Activated CD8-positive, alpha-beta memory T cell treated with anti-CD3 and anti-CD28 coated beads for 36 hours (primary cell): ENCODE measurements around the gene RAB11FIP3. TPM values are rescaled to one million over a fixed set of nuclear protein-coding genes. Genes with fewer than 3 reads are reported as not detected.
"Not testable (repeated sequence)": the region's sequence is repeated elsewhere in the genome, so short reads cannot be mapped to it uniquely, and the experiment has no call there.

Experiments used
- CTCF ChIA-PET: fragments of 350-600 bp; sonication (Branson Sonifier 250); formaldehyde crosslinking; loops from one replicate; lab custom pipeline; 2021; ENCODE audit warnings: antibody characterized with exemption; lab: Charles Lee
- POLR2A ChIA-PET: fragments of 350-600 bp; sonication (Branson Sonifier 250); formaldehyde crosslinking; loops from one replicate; lab custom pipeline; 2021; ENCODE audit warnings: antibody characterized with exemption; lab: Charles Lee
- total RNA-seq, 2 experiments: library from RNA; stranded (reverse); gene quantifications; one replicate each; pipeline ENCODE4 v1.2.3, GENCODE V29; 2021

The RAB11FIP3 gene
- total RNA-seq, 2 experiments from 2014 or later, result 28.2 to 29.3 TPM

DNA sequence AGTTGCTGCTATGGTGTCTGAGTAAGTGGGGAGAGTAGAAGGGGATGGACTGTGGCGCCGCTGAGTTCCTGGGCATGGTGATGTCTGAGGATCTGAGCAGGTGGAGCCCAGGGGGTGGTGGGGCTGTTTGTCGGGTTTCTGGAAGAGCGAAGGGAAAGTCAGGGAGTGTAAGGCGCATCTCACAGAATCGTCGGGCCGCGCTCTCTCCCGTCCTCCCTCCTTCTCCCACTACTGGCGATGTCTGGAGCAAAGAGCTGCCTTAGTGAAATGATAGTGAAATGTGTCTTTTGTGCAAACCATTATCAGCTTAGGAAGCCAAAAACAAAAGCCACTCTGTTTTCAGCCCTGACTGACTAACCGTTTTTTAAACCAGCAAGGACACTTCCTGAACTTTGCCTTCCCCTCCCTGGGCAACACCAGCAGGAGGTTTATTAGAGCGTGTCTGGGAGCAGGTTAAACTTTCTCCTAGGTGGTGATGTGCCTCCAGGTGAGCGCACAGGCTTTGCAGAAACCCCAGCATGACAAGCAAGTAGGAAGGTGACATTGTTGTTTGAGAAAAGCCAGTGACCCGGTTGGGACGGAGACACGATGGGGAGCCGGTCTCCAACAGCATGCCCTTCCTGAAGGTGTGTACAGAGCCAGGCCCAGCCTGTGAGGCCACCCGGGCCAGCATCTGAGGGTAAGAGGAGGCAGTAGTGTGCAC lies 49.1 kb downstream of the RAB11FIP3 start:
- CTCF ChIA-PET, result no interaction called here
- POLR2A ChIA-PET, result no interaction called here

DNA sequence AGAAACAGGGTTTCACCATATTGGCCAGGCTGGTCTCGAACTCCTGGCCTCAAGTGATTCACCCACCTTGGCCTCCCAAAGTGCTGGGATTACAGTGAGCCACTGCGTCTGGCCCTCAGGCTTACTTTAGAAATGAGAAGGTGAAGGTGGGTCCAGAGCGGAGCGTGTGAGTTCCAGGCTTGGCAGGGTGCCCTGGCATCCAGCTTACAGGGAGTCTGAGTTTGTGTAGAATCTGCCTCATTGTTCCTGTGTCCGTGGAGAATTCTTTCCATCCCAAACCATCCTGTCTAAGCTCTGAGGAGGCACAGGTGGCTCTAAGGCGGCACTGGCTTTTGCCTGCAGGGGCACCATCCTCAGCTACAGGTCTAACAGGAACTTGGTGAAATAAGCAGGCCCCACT lies 50.6 kb downstream of the RAB11FIP3 start:
- ChIA-PET POLR2A (no interaction called here), CTCF (interaction anchor here (1.5 kb wide), 1 partner anchor 11 kb away, joined by 4 read pairs; no protein-coding TSS in a partner anchor)

DNA sequence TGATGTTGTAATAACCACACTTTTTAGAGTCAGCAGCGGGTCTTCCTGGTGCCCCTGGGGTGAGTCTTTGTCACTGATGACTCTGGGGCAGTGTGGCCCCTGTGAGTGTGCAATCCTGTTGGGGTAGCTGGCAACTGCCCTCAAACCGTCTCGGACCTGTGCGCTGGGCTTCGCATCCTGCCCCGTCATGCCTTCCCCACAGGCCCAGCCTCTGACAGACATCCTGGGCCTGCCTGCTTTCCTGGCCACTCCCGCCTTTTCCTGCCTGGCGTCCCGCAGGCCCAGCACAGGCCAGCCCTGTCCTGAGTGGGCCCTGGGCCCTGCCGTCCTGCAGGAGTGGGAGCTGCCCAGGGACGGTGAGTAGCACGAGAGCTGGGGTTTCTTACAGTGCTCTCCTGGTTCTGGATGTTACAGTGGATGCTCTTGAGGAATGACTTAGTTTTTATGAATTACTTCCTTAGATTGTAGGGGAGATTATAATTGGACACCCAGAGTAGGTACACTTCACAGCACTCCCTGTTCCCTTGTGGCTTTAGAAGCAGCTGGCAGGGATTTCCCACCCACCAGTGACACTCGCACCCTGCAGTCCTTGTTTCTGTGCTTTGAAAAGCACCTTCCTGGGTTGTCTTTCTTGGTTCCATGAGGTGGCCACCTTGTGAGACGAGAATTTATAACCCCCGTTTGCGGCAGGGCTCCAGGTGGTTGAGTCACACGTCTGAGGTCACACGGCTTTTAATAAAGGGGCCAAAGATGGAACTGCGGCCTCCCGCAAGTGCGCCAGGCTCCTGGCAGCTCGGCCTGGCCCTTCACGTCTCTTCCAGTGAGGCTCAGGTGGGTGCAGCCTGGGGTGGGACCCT lies 52.1 kb downstream of the RAB11FIP3 start:
- POLR2A ChIA-PET, result no interaction called here
- CTCF ChIA-PET, result no interaction called here

DNA sequence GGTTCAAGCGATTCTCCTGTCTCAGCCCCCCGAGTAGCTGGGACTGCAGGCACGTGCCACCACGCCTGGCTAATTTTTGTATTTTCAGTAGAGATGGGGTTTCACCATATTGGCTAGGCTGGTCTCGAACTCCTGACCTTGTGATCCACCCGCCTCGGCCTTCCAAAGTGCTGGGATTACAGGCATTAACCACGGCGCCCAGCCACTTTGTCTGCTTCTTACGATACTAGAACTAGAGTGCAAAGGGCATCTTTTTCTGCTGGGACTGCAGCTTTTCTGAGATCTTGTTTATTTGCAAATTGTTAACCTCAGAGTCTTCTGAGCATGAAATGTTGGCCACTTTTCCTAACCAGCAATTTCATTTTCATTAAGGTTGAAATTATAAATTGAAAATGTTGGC lies 52.8 kb downstream of the RAB11FIP3 start:
- POLR2A ChIA-PET, result not testable (repeated sequence)

DNA sequence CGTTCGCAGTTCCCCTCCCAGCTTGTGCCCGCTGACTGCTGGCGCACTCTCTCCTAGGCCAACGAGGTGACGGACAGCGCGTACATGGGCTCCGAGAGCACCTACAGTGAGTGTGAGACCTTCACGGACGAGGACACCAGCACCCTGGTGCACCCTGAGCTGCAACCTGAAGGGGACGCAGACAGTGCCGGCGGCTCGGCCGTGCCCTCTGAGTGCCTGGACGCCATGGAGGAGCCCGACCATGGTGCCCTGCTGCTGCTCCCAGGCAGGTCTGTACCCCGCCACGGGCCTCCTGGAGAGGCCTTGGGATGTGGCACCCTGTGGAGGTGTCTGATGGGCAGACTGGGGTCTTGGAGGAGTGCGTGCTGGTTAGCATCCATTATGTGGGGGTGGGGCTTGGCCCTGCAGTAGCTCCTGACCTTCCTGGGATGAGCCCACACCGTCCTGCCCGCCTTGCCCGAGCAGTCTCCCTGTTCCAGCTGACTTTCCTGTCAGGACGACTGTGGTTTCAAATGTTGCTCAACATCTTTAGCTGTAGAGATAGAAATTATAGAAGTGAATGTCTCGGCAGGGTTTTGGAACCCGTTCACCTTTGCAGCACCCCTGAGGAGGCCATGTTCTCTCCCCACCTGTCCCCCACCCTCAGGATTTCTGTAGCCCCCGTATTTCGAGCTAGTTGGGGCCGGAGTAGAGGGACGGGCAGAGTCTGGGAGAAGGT lies 57.2 kb downstream of the RAB11FIP3 start:
- CTCF ChIA-PET, result interaction anchor here (0.7 kb wide), 1 partner anchor 9 kb away, joined by 3 read pairs; no protein-coding TSS in a partner anchor
- POLR2A ChIA-PET, result no interaction called here

More for the DNA sequence above, 52.8 kb downstream of the RAB11FIP3 start:
- CTCF ChIA-PET, result not testable (repeated sequence)

DNA sequence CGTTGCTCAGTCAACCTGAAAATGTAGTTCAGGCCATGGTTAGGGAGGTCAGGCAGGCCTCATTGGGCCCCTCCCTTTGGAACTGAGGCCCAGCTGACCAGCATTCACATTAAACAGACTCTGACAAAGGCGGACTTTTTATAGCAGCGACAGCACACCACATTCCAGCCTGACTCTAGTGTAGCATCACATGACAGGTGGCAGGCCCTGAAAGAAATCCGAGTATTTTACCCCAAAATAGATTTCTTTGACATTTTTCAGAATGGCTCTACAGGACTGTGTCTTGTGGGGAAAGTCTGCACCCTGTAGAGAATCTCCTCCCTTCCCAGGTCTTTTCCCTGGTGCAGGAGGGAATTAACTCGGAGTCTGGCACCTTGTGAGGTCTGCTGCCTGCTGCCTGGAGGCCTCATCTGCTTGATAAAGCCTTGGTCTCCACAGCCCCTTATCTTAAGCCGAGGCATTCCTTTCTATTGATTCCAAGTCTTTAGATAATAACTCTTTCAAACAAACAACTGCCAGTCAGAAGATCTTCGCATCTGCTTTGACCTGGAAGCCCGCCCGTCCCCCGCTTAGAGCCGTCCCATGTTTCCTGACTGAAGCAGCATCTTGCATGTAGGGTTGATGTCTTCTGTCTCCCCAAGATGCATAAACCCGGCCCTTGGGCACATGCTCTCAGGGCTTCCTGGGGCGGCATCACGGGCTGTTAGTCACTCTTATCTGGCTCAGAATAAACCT lies 58.1 kb downstream of the RAB11FIP3 start:
- CTCF ChIA-PET, result no interaction called here
- POLR2A ChIA-PET, result no interaction called here

DNA sequence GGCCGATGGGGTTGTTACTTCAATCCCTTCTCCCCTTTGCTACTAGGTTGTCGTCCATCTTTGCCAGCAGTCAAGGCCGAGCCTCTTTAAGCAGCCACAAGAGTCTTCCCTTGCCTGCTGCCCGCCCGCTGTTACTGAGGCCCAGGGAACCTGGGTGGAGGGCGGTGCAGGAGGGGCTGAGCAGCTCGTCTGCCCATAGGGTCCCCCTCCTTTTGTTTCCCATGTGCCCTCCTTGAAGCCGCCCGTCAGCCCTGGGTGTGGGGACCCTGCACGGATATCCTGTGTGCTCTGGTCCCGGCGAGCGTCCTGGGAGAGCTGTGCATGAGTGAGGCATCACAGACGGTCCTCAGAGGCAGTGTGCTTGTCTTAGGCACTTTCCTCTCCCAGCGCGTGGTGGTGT lies 64.2 kb downstream of the RAB11FIP3 start:
- CTCF ChIA-PET, result no interaction called here

DNA sequence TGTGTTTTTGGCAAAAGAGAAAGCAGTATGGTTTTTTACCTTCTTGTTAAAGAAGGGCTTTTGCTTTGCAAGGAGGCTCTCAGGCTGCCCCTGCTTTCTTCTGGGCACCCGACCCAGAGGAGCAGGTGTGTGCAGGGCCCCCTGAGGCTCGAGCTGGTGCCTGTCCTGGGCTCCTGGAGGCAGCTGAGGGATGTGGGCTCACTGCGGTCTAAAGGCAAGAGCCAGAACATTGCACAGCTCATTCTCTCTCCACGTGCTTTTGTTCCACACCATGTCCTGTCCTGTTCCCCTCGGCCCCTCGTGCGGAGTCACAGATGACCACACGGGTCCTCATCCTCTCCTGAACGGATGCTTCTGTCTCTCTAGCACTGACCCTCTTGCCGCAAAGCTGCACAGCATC lies 65.3 kb downstream of the RAB11FIP3 start:
- CTCF ChIA-PET, result interaction anchor here (0.8 to 1.1 kb wide), 2 partner anchors 8 to 82 kb away, joined by 3 read pairs; no protein-coding TSS in a partner anchor
- POLR2A ChIA-PET, result no interaction called here

More for the DNA sequence above, 64.2 kb downstream of the RAB11FIP3 start:
- POLR2A ChIA-PET, result no interaction called here

DNA sequence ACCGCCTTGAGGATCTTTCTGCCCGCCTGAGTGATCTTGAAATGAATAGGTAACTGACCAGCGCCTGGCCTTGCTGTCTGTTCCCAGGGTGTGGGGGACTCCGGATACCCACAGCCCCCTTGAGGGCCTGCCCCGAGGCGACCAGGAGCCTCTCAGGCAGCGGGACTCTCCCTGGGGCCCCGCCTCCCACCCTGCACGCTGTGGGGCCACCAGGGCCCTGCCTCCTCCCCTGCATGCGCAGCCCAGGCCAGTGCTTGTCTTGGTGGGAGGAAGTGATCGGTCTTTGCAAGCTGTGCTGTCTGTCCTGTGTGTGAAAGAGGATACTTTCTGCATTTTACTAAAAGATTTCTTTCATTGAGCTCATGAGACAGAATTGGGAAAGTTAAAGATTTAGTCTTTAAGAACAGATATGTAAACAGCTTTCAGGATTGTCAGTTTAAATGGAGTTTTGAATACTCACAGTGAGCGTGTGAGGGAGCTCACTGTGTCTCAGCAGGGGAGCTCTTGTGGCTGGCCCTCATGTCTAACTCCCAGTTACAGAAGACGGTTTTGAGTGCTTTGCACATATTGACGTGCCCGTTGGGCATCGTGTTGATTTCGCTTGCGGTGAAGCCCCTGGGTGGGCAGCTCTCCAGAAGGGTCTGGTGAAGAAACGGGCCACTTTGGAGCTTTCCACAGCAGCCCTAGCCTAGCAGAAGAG lies 65.9 kb downstream of the RAB11FIP3 start:
- CTCF ChIA-PET, result interaction anchor here (0.6 to 1.1 kb wide), 2 partner anchors 9 to 107 kb away, joined by 3 to 4 read pairs; no protein-coding TSS in a partner anchor

DNA sequence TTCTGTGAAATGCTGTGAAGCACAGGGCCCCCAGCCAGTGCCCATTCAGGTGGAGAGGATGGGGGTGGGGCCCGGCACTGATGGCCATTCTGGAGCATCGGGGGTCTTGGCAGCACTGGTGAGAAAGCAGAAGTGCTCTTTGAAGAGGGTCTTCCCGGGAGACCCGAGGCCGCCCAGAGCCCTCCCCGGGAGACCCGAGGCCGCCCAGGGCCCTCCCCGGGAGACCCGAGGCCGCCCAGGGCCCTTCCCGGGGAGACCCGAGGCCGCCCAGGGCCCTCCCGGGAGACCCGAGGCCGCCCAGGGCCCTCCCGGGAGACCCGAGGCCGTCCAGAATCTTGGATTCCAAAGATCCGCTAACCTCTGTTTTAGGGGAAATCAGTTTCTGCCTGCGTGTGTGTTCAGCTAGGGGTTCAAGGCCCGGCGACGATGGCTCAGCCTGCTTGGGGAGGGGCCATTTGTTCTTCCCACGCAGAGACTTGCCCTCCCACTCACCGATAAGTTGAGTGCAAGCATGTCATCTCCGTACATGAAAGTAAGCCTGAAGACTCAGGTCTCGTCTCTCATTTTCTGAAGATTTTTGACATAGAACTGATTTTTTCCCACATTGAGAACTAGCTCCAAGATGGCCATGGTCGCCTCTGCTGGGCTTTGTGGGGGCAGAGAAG lies 66.9 kb downstream of the RAB11FIP3 start:
- POLR2A ChIA-PET, result no interaction called here
- CTCF ChIA-PET, result no interaction called here

More for the DNA sequence above, 65.9 kb downstream of the RAB11FIP3 start:
- POLR2A ChIA-PET, result no interaction called here

DNA sequence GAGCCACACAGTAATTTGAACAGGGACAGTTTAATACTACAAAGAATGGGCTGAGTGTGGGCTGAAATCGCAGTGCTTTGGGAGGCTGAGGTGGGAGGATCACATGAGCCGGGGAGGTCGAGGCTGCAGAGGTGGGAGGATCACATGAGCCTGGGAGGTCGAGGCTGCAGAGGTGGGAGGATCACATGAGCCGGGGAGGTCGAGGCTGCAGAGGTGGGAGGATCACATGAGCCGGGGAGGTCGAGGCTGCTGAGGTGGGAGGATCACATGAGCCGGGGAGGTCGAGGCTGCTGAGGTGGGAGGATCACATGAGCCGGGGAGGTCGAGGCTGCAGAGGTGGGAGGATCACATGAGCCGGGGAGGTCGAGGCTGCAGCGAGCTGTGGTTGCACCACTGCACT lies 69.2 kb downstream of the RAB11FIP3 start:
- POLR2A ChIA-PET, CTCF ChIA-PET: not testable (repeated sequence)

DNA sequence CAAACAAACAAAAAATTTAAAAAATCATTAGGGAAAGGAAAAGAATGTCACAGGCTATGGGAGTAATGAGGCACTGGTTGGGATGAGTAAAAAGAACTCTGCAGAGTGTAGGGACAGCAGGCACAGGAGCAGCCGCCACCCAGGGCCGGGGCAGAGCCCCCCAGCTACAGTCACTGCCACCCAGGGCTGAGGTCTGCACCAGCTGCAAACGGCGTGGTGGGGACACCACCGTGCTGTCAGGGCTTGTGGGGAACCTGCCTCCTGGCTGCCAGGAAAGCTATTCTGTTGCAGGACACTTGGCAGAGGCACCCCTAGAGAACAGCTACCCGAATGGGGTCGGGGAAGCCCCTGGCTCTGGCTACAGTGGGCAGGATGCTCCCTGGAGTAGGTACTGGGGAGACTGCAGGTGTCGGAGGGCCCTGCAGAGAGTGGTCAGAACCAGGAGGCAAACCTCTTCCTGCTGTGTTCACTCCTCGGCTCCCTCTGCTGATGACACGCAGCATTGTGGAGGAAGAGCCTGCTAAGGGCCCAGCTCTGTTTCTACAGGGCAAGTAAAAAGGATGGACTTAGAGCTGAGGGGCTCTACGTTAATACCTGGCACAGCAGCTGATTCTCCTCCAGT lies 69.8 kb downstream of the RAB11FIP3 start:
- POLR2A ChIA-PET, result no interaction called here
- CTCF ChIA-PET, result no interaction called here

DNA sequence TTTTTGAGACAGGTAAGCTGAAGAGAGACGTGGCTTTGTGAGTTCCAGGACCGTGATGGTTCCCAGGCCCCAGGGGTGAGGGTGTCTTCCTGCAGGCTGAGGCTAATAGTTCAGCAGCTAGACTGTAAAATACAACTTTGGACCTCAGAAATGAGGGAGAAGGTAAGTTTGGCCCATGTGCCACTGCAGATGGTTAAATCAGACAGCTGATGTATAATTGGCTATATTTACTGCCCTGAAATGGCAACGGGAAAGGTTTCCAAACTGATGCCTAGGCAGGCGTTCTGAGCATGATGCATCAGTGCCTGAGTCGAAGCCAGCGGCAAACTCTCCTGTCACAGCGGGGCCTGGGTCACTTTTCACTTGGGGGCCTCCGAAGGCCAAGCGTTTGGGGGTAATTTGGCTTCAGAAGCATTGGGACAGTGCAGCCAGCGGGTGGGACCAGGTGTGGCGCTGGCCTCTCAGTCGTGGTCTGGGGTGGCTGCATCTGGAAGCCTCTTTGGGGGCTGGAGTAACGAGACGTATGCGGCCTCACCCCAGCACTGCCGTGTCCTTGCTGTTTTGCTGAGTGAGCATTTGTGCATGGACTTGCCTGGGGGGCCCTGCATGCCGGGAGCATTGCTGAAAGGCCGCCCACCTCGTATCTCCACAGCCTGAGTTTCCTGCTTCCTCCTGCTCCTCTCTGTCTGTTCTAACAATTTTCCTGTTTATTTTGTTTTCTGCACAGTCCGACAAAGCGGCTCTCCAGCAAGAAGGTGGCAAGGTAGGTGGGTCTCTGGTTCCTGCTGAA lies 70.8 kb downstream of the RAB11FIP3 start:
- ChIA-PET POLR2A (no interaction called here), CTCF (no interaction called here)

DNA sequence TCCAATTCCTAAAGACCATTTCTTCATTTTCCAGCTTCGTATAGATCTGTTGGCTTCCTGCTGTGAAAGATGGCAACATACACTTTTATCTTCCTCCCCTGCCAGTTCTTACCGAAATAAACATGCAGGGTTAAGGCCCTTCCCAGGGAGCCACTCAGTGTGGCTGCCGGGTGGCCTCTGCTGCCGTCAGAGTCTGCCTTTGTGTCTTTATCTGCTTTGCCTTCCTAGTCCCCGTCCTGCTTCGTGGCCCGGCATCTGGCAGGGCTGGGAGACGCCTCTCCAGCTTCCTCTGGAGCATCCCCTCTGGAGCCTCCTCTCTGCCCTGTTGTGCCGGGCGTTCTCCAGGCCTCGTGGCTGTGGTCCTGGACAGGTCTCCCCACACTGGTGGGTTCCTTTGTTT lies 71.8 kb downstream of the RAB11FIP3 start:
- CTCF ChIA-PET, result no interaction called here
- POLR2A ChIA-PET, result no interaction called here

DNA sequence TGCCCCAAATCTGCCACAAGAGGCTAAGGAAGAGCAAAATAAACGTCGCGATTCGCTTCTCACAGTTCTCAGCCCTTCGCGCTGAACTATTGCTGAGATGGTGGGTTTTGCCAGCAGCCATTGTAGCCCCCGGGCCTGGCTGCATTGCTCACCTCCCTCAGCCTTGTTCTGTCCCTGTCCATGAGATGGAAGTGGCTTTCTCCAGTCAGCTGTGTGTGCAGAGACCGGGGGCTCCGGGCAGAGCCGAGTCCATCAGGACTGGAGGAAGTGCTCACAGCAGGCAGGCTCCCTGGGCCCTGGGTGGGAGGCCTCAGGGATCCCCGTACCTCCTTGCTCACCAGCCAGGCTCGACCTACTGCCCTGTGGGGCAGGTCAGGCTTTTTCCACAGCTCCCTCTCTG lies 74.5 kb downstream of the RAB11FIP3 start:
- POLR2A ChIA-PET, result no interaction called here
- CTCF ChIA-PET, result interaction anchor here (0.7 kb wide), 1 partner anchor 148 kb away, joined by 4 read pairs; no protein-coding TSS in a partner anchor

DNA sequence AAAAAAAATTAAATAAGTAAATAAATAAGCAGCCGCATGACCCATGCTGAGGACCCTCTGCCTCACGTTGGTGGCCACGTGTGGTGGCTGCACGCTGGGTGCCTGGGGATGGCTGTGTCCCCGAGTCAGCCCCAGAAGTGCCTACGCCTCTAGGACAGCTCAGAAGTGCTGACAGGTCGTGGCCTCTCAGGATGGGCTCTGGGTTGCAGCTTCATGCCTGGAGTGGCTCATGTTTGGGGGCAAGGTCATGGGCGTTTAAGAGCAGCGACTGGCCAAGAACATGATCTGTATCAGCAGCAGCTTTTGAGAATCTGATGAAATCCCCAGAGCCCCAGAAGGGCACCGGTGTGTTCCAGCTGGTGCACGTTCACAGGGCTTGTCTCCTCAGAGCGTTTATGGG lies 75.3 kb downstream of the RAB11FIP3 start:
- CTCF ChIA-PET, result interaction anchor here (0.7 kb wide), 1 partner anchor 149 kb away, joined by 4 read pairs; no protein-coding TSS in a partner anchor

More for the DNA sequence above, 75.3 kb downstream of the RAB11FIP3 start:
- POLR2A ChIA-PET, result no interaction called here
